IMR-90 (cell line): ENCODE measurements around the gene SYP. TPM values are rescaled to one million over a fixed set of nuclear protein-coding genes. Genes with fewer than 3 reads are reported as not detected.

ENCODE experiments used
- ATAC-seq: fragments of 200-7000 bp; cut with Tn5 transposase; 2 replicates; pipeline ENCODE4 v1.9.1; 2020; ENCODE audit warnings: low read depth, mild to moderate bottlenecking, moderate library complexity
- BruUV-seq: library from RNA; stranded (reverse); fragments of 400-500 nt; replicated peaks from 2 replicates; lab custom pipeline; 2021; lab: Mats Ljungman, UMichigan
- CTCF ChIA-PET: fragments of 300-600 bp; formaldehyde crosslinking; extraction: SDS; loops from one replicate; lab custom pipeline; 2021; ENCODE audit warnings: antibody characterized with exemption; lab: Yijun Ruan, JAX
- POLR2A ChIA-PET: fragments of 300-600 bp; sonication (Branson Sonifier 250); formaldehyde crosslinking; loops from one replicate; lab custom pipeline; 2022; ENCODE audit warnings: antibody characterized with exemption; ENCODE audit not compliant: unreplicated experiment; lab: Charles Lee
- DNase-seq: peaks from one replicate; pipeline ENCODE4 v3.0.0; 2013
- H2AFZ ChIP-seq: replicated peaks from 2 replicates; pipeline ENCODE3; 2013; ENCODE audit warnings: low read length, mild to moderate bottlenecking; ENCODE audit not compliant: poor library complexity
- H2AK5ac ChIP-seq: 2 replicates; pipeline ENCODE4 v1.6.1; 2013; ENCODE audit warnings: low read depth, low read length, inconsistent platforms
- H2AK9ac ChIP-seq: replicated peaks from 2 replicates; pipeline ENCODE3; 2013; ENCODE audit warnings: mild to moderate bottlenecking, low read depth, low read length, moderate library complexity; ENCODE audit not compliant: poor library complexity
- H2BK120ac ChIP-seq: 2 replicates; pipeline ENCODE4 v1.6.1; 2013; ENCODE audit warnings: low read depth, low read length, inconsistent platforms
- H2BK15ac ChIP-seq: 3 replicates; pipeline ENCODE4 v1.6.1; 2013; ENCODE audit warnings: low read depth, low read length, inconsistent platforms
- H2BK20ac ChIP-seq: 2 replicates; pipeline ENCODE4 v1.6.1; 2013; ENCODE audit warnings: low read depth, mild to moderate bottlenecking, inconsistent platforms, low read length, moderate library complexity
- H2BK5ac ChIP-seq: 2 replicates; pipeline ENCODE4 v1.6.1; 2013; ENCODE audit warnings: mild to moderate bottlenecking, low read depth, low read length, inconsistent platforms; ENCODE audit not compliant: poor library complexity, severe bottlenecking
- H3K14ac ChIP-seq: replicated peaks from 2 replicates; pipeline ENCODE4 v1.6.1; 2013; ENCODE audit warnings: low read depth, low read length, inconsistent platforms
- H3K18ac ChIP-seq: 2 replicates; pipeline ENCODE4 v1.6.1; 2013; ENCODE audit warnings: low read depth, low read length, control low read depth
- H3K23ac ChIP-seq: 2 replicates; pipeline ENCODE4 v1.6.1; 2013; ENCODE audit warnings: low read depth, low read length, inconsistent platforms
- H3K27ac ChIP-seq: 2 replicates; pipeline ENCODE4 v1.5.1; 2013; ENCODE audit warnings: mild to moderate bottlenecking, control low read depth, low read length; ENCODE audit not compliant: insufficient read depth
- H3K27me3 ChIP-seq: 2 replicates; pipeline ENCODE4 v1.6.1; 2013; ENCODE audit warnings: low read length; ENCODE audit not compliant: control insufficient read depth, insufficient read depth
- H3K36me3 ChIP-seq: 2 replicates; pipeline ENCODE4 v1.6.1; 2013; ENCODE audit warnings: low read length, mixed read lengths; ENCODE audit not compliant: control insufficient read depth, insufficient read depth
- H3K4ac ChIP-seq: 2 replicates; pipeline ENCODE4 v1.6.1; 2013; ENCODE audit warnings: low read depth, low read length, inconsistent platforms
- H3K4me1 ChIP-seq: 2 replicates; pipeline ENCODE4 v1.6.1; 2013; ENCODE audit warnings: low read length, mixed read lengths; ENCODE audit not compliant: control insufficient read depth, insufficient read depth
- H3K4me2 ChIP-seq: 2 replicates; pipeline ENCODE4 v1.6.1; 2013; ENCODE audit warnings: low read depth, mild to moderate bottlenecking, control low read depth, low read length, moderate library complexity
- H3K4me3 ChIP-seq: 2 replicates; pipeline ENCODE4 v1.5.1; 2013; ENCODE audit warnings: low read depth, mild to moderate bottlenecking, control low read depth, low read length, moderate library complexity; ENCODE audit not compliant: insufficient read depth
- H3K56ac ChIP-seq: 2 replicates; pipeline ENCODE4 v1.6.1; 2013; ENCODE audit warnings: low read length, inconsistent platforms; ENCODE audit not compliant: insufficient read depth; ENCODE audit errors: extremely low read depth
- H3K79me1 ChIP-seq, 2 experiments: 2 replicates each; pipeline ENCODE4 v1.6.1; 2013; ENCODE audit warnings: low read length in 2 of 2, inconsistent platforms in 1 of 2, low read depth in 1 of 2
- H3K9ac ChIP-seq: 2 replicates; pipeline ENCODE4 v1.6.1; 2013; ENCODE audit warnings: low read depth, low read length, control low read depth
- H3K9me1 ChIP-seq: 2 replicates; pipeline ENCODE4 v1.6.1; 2013; ENCODE audit warnings: low read length, inconsistent platforms; ENCODE audit not compliant: insufficient read depth
- H3K9me3 ChIP-seq: 2 replicates; pipeline ENCODE4 v1.6.1; 2013; ENCODE audit warnings: low read length; ENCODE audit not compliant: control insufficient read depth, insufficient read depth
- H4K20me1 ChIP-seq: 2 replicates; pipeline ENCODE4 v1.6.1; 2013; ENCODE audit warnings: low read length, inconsistent platforms; ENCODE audit not compliant: insufficient read depth
- H4K5ac ChIP-seq: 2 replicates; pipeline ENCODE4 v1.6.1; 2013; ENCODE audit warnings: mild to moderate bottlenecking, low read depth, low read length, control low read depth
- H4K8ac ChIP-seq, 2 experiments: 2 replicates each; pipeline ENCODE4 v1.6.1; 2013; ENCODE audit warnings: low read depth in 2 of 2, low read length in 2 of 2, control low read depth in 1 of 2, inconsistent platforms in 1 of 2
- H4K91ac ChIP-seq: 2 replicates; pipeline ENCODE4 v1.6.1; 2013; ENCODE audit warnings: low read depth, low read length, inconsistent platforms; ENCODE audit not compliant: insufficient read depth
- CEBPB ChIP-seq: IDR thresholded peaks from 2 replicates; pipeline ENCODE4 v1.6.1; 2012; ENCODE audit warnings: low read depth, low read length, improper control_type of control experiment
- MAFK ChIP-seq: IDR thresholded peaks from 2 replicates; pipeline ENCODE4 v1.6.1; 2012; ENCODE audit warnings: low read depth, low read length, improper control_type of control experiment
- MXI1 ChIP-seq: IDR thresholded peaks from 2 replicates; pipeline ENCODE4 v1.6.1; 2012; ENCODE audit warnings: low read depth, mild to moderate bottlenecking, low read length, moderate library complexity, borderline replicate concordance
- RCOR1 ChIP-seq: IDR thresholded peaks from 2 replicates; pipeline ENCODE4 v1.6.1; 2012; ENCODE audit warnings: mild to moderate bottlenecking, low read length, improper control_type of control experiment; ENCODE audit not compliant: insufficient replicate concordance
- WGBS, 2 experiments: methylation state at CpG; one replicate each; pipeline versions ENCODE4 v1.1.5 to v1.1.7; 2013; ENCODE audit warnings: missing lambda C conversion rate in 2 of 2; ENCODE audit not compliant: insufficient read length in 1 of 2; ENCODE audit errors: extremely low coverage in 2 of 2; 5-methylcytosine and 5-hydroxymethylcytosine counted together
- dilution Hi-C: fragments of 300-500 bp; cut with HindIII; formaldehyde crosslinking; loops from one replicate; pipeline ENCODE4 v1.14.3; 2018; ENCODE audit warnings: low sequenced_read_pairs; ENCODE audit not compliant: unreplicated experiment
- in situ Hi-C: fragments of 300-500 bp; cut with MboI; formaldehyde crosslinking; loops from 3 replicates; pipeline ENCODE4 v1.14.3; 2019; ENCODE audit warnings: low sequenced_read_pairs, inconsistent platforms, mixed read lengths
- intact Hi-C: fragments of 100-400 bp; cut with micrococcal nuclease; formaldehyde crosslinking; loops from 2 replicates; pipeline ENCODE4 v1.10.0; 2022
- polyA plus RNA-seq, 3 experiments: library from polyadenylated mRNA; depleted of rRNA; stranded (reverse); fragments of >200 nt; gene quantifications; 2 replicates each; pipeline ENCODE4 v1.2.3, GENCODE V29; 2012; ENCODE audit warnings: low replicate concordance in 1 of 3
- total RNA-seq: library from RNA; depleted of rRNA; stranded (reverse); fragments of >200 nt; gene quantifications from 2 replicates; pipeline ENCODE4 v1.2.3, GENCODE V29; 2012
- TF ChIP-seq, protein P1 (sequence below): fragments of 150-350 bp; IDR thresholded peaks from 2 replicates; pipeline ENCODE4 v1.6.1; 2016; ENCODE audit warnings: low read depth, mild to moderate bottlenecking, low read length, moderate library complexity, borderline replicate concordance

The SYP gene
- total and polyA plus RNA-seq, 2 of the 4 experiments (the other 2 are of a cell fraction), result under 0.01 to 0.05 TPM

DNA sequence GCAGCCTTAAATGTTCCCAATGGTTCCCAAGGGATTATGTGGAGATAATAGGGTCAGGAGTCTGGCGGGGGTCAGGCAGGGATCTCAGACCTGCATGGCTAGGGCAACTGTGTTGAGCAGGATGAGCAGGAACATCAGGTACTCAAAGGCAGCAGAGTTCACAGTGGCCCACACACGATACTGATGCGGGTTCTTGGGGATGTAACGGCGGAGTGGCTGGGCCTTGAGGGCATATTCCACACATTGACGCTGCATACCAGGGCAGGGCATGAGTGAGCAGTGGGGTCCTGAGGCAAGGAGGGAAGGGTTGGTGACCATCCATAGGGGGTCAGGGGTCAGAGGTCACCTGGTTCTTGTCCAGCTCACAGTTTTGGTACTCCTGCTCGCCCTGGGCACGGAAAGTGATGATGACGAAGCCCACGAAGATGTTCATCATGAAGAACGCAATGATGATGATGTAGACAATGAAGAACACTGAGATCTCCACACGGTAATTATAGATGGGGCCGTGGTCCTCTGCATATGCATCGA is 15.1 kb upstream of the SYP start:
- H2BK20ac ChIP-seq, result no peak overlapping the region
- BruUV-seq, result no TSS peak
- ATAC-seq (no peak), DNase-seq (no peak)
- ChIA-PET POLR2A (no interaction called here), CTCF (interaction anchor here (1.4 kb wide), 1 partner anchor 54 kb away, joined by 4 read pairs; no protein-coding TSS in a partner anchor)
- H3K4ac ChIP-seq, result no peak overlapping the region
- H3K27ac ChIP-seq, result no peak overlapping the region
- H3K4me1 ChIP-seq, result no peaks in the 10 kb centered on the region
- no peak overlapping the region for H3K23ac ChIP-seq
- H4K20me1 ChIP-seq, result no peaks in the 10 kb centered on the region
- H3K9me3 ChIP-seq, result peaks cover 4% of the 10 kb centered on the region
- WGBS, 2 experiments, result 72% methylated on average over 8 of the region's 14 CpGs; no CpG with 5 or more reads in 1 of the 2 experiments
- H3K9ac ChIP-seq, result no peak overlapping the region
- no peak overlapping the region for H3K4me2 ChIP-seq
- no peak overlapping the region for H2AFZ ChIP-seq
- H3K9me1 ChIP-seq, result no peaks in the 10 kb centered on the region
- H2BK120ac ChIP-seq, result no peak overlapping the region
- intact Hi-C loops (no loop called here), dilution Hi-C loops (no loop called here), in situ Hi-C loops (no loop called here)
- H2AK5ac ChIP-seq, result no peak overlapping the region
- no peak overlapping the region for H2BK5ac ChIP-seq
- no peak overlapping the region for H2AK9ac ChIP-seq
- no peaks in the 10 kb centered on the region for H3K79me1 ChIP-seq
- TF ChIP-seq CEBPB (no peak), RCOR1 (no peak), MAFK (no peak), MXI1 (no peak)
- TF ChIP-seq, protein P1, sequence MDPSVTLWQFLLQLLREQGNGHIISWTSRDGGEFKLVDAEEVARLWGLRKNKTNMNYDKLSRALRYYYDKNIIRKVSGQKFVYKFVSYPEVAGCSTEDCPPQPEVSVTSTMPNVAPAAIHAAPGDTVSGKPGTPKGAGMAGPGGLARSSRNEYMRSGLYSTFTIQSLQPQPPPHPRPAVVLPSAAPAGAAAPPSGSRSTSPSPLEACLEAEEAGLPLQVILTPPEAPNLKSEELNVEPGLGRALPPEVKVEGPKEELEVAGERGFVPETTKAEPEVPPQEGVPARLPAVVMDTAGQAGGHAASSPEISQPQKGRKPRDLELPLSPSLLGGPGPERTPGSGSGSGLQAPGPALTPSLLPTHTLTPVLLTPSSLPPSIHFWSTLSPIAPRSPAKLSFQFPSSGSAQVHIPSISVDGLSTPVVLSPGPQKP, result no peak
- no peak overlapping the region for H4K91ac ChIP-seq
- H3K27me3 ChIP-seq, result no peaks in the 10 kb centered on the region; the same call in none of the 2 replicates
- no peak overlapping the region for H3K56ac ChIP-seq
- H4K5ac ChIP-seq, result no peak overlapping the region
- no peak overlapping the region for H2BK15ac ChIP-seq
- no peak overlapping the region for H3K4me3 ChIP-seq
- H3K18ac ChIP-seq, result no peak overlapping the region
- no peak overlapping the region for H4K8ac ChIP-seq
- H3K14ac ChIP-seq, result no peak overlapping the region
- H3K36me3 ChIP-seq, result no peaks in the 10 kb centered on the region
